Lung microvascular endothelial cell (primary cell): ENCODE data around the gene KCNH8. TPM values are rescaled to one million over a fixed set of nuclear protein-coding genes. Genes with fewer than 3 reads are reported as not detected.

ENCODE experiments used
- DNase-seq, 2 donors: peaks; one replicate each; pipeline versions ENCODE4 v3.0.0 to v3.0.0-alpha.2; 2010; ENCODE audit warnings: low read depth in 2 of 2
- total RNA-seq: library from RNA; depleted of rRNA; stranded (reverse); fragments of >200 nt; gene quantifications from 2 replicates; pipeline ENCODE4 v1.2.1, GENCODE V29; 2014

The KCNH8 gene
- total RNA-seq, 1 donor from 2014 or later: not detected

GRCh38 chr3:19250959-19251610 lies 102.8 kb downstream of the KCNH8 start:
- no peak for DNase-seq

GRCh38 chr3:19254189-19254588 lies 105.9 kb downstream of the KCNH8 start:
- no peak for DNase-seq

- DNase-seq: no peak
Measured at GRCh38 chr3:19254784-19255338, 106.6 kb downstream of the KCNH8 start.

- no peak for DNase-seq
Measured at GRCh38 chr3:19256313-19256712, 108.0 kb downstream of the KCNH8 start.

- no peak for DNase-seq
Measured at GRCh38 chr3:19263606-19264005, 115.3 kb downstream of the KCNH8 start.

- no peak for DNase-seq
Measured at GRCh38 chr3:19264424-19264823, 116.1 kb downstream of the KCNH8 start.

GRCh38 chr3:19267040-19267439 lies 118.7 kb downstream of the KCNH8 start:
- no peak for DNase-seq

GRCh38 chr3:19270481-19270880 lies 122.2 kb downstream of the KCNH8 start:
- no peak for DNase-seq

- DNase-seq: no peak
Measured at GRCh38 chr3:19272296-19272695, 124.0 kb downstream of the KCNH8 start.

GRCh38 chr3:19273091-19273490 lies 124.8 kb downstream of the KCNH8 start:
- DNase-seq: no peak

GRCh38 chr3:19274576-19274975 lies 126.3 kb downstream of the KCNH8 start:
- no peak for DNase-seq

GRCh38 chr3:19284974-19285373 lies 136.7 kb downstream of the KCNH8 start:
- no peak for DNase-seq

- no peak for DNase-seq
Measured at GRCh38 chr3:19293295-19293694, 145.0 kb downstream of the KCNH8 start.

- no peak for DNase-seq
Measured at GRCh38 chr3:19295208-19295607, 146.9 kb downstream of the KCNH8 start.

GRCh38 chr3:19331931-19332330 lies 183.6 kb downstream of the KCNH8 start:
- DNase-seq: no peak

GRCh38 chr3:19334120-19334519 lies 185.8 kb downstream of the KCNH8 start:
- DNase-seq: no peak

GRCh38 chr3:19338769-19339168 lies 190.5 kb downstream of the KCNH8 start:
- no peak for DNase-seq

- DNase-seq: no peak
Measured at GRCh38 chr3:19342389-19342788, 194.1 kb downstream of the KCNH8 start.

- DNase-seq: no peak
Measured at GRCh38 chr3:19346759-19347158, 198.4 kb downstream of the KCNH8 start.

- DNase-seq: no peak
Measured at GRCh38 chr3:19347671-19348070, 199.4 kb downstream of the KCNH8 start.

GRCh38 chr3:19348500-19348899 lies 200.2 kb downstream of the KCNH8 start:
- no peak for DNase-seq

- peak; percentile 26 to 35 for DNase-seq
Measured at GRCh38 chr3:19348941-19349564, 200.7 kb downstream of the KCNH8 start.

GRCh38 chr3:19357947-19358346 lies 209.6 kb downstream of the KCNH8 start:
- DNase-seq: no peak
